Suprapubic skin (tissue), 4 donors: ENCODE measurements around the gene CNIH2.

ENCODE experiments used
- EP300 ChIP-seq: sonication (generic); formaldehyde crosslinking; IDR thresholded peaks from one replicate; pipeline ENCODE4 v1.6.1; 2017; ENCODE audit warnings: antibody characterized with exemption
- POLR2A ChIP-seq, 2 donors: fragments of 450-650 bp; IDR thresholded peaks; one replicate each; pipeline ENCODE4 v1.6.1; 2017; ENCODE audit warnings: antibody characterized with exemption in 2 of 2, mild to moderate bottlenecking in 2 of 2, moderate library complexity in 2 of 2
- POLR2AphosphoS5 ChIP-seq, 3 donors: sonication (generic); formaldehyde crosslinking; IDR thresholded peaks; one replicate each; pipeline ENCODE4 v1.6.1; 2017; ENCODE audit warnings: antibody characterized with exemption in 3 of 3
- TF ChIP-seq, protein P1 (sequence below), 2 donors: fragments of 200-600 bp in 1 of 2; fragments of 450-650 bp in 1 of 2; sonication (generic) in 1 of 2; IDR thresholded peaks; one replicate each; pipeline ENCODE4 v1.5.1; 2016 to 2019; ENCODE audit warnings: antibody characterized with exemption in 2 of 2, mild to moderate bottlenecking in 1 of 2, moderate library complexity in 1 of 2

DNA sequence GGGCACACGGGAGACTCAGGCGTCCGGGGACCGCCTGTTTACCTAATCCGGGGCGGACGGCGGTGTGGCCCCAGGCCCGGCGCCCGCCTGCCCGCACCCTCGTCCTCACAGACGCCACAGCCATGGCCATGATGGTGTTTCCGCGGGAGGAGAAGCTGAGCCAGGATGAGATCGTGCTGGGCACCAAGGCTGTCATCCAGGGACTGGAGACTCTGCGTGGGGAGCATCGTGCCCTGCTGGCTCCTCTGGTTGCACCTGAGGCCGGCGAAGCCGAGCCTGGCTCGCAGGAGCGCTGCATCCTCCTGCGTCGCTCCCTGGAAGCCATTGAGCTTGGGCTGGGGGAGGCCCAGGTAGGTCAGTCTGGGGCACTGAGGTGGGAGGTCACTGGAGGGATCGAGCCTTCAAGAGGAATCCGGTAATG is 19.5 kb upstream of the CNIH2 start:
- TF ChIP-seq, protein P1, sequence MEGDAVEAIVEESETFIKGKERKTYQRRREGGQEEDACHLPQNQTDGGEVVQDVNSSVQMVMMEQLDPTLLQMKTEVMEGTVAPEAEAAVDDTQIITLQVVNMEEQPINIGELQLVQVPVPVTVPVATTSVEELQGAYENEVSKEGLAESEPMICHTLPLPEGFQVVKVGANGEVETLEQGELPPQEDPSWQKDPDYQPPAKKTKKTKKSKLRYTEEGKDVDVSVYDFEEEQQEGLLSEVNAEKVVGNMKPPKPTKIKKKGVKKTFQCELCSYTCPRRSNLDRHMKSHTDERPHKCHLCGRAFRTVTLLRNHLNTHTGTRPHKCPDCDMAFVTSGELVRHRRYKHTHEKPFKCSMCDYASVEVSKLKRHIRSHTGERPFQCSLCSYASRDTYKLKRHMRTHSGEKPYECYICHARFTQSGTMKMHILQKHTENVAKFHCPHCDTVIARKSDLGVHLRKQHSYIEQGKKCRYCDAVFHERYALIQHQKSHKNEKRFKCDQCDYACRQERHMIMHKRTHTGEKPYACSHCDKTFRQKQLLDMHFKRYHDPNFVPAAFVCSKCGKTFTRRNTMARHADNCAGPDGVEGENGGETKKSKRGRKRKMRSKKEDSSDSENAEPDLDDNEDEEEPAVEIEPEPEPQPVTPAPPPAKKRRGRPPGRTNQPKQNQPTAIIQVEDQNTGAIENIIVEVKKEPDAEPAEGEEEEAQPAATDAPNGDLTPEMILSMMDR (IDR thresholded peaks at IDR 0.05), result peak in 1 of 2 donors; percentile 5
- TF ChIP-seq EP300, result no peak
- TF ChIP-seq POLR2A (IDR thresholded peaks at IDR 0.05), result no peak
- TF ChIP-seq POLR2AphosphoS5 (IDR thresholded peaks at IDR 0.05), result no peak
